NCI-H69 (cell line): ENCODE data around the gene ZNF804A.
"Not testable (repeated sequence)": the region's sequence is repeated elsewhere in the genome, so short reads cannot be mapped to it uniquely, and the experiment has no call there.

Experiments
- DNase-seq: peaks from one replicate; lab custom pipeline; 2025; lab: John Stamatoyannopoulos, UW

The ZNF804A gene

DNA sequence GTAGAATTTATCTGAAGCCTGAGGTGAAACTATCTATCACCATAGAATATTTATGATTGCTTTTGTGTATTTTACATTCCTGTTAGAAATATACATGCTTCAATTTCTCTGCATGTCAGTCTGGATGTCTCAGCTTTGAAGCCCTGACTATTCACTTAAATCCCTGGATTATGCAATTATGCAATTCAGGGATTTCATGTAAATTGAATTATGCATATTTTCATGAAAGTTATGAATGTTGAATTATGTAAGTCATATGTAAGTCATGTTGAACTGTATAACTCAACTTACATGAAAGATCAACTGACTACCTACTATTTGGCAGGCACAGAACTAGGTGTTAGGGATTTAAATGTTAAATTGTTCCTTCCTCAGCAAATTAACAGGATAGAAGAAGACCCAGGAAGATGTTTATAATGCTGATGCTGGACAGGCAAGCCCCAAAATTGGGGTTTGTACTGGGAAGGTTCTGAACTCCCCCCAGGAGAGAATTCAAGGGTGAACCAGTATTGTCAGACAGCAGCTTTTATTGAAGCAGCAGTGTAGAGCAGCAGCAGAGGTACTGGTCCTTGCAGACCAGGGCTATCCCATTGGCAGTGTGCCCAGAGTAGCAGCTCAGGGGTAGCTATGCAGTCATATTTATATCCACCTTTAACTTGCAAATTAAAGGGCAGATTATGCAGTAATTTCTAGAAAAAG is 236.5 kb downstream of the ZNF804A start:
- DNase-seq: no peak

DNA sequence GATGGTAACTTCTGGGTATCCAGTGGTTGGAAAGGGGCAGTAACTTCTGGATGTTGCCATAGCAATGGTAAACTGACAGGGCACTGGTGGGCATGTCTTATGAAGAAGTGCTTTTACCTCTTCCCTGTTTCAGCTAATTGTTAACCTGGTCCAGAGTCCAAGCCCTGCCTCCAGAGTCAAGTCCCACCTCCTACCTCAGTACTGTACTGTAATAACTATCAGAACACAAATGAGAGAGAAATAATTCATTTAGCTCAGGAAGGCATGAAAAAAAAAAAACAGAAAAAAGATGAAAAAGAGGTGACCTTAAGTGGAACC is 237.0 kb downstream of the ZNF804A start:
- DNase-seq: no peak

DNA sequence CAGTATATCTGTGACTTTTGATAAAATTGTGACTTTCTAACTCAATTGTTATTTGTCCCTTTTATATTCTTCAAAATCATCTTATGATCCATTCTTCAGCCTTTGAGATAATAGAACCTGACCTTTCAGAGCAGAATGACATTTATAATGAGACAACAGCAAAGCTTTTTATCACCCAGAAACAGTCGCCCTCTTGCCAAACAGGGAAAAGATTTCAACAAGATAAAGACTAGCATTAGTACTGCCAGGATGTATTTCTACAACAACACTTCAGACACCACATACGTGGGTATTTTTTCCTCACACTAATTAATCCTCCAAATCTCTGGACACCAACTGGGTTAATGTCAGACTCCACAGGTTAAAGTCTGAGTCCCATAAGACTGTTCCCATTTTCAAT is 249.0 kb downstream of the ZNF804A start:
- DNase-seq: no peak

DNA sequence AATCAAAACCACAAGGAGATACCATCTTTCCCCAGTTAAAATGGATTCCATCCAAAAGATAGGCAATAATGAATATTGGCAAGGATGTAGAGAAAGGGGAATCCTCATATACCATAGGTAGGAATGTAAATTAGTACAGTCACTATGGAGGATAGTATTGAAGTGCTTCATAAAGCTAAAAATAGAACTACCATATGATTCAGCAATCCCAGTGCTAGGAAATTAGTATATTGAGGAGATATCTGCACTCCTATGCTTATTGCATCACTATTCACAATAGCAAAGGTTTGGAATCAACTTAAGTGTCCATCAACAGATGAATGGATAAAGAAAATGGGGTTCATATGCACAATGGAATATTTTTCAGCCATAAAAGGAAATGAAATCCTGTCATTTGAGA is 251.2 kb downstream of the ZNF804A start:
- DNase-seq: no peak

DNA sequence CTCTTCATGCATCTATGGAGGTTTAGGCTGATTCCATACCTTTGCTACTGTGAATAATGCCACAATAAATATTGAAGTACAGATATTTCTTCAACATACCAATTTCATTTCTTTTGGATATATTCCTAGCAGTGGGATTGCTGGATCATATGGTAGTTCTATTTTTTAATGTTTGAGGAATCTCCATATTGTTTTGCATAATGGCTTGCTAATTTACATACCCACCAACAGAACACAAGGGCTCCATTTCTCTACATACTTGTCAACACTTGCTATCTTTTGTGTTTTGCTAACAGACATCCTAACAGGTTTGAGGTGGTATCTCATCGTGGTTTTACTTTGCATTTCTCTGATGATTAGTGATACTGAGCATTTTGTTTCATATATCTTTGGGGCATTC is 253.2 kb downstream of the ZNF804A start:
- DNase-seq: no peak

DNA sequence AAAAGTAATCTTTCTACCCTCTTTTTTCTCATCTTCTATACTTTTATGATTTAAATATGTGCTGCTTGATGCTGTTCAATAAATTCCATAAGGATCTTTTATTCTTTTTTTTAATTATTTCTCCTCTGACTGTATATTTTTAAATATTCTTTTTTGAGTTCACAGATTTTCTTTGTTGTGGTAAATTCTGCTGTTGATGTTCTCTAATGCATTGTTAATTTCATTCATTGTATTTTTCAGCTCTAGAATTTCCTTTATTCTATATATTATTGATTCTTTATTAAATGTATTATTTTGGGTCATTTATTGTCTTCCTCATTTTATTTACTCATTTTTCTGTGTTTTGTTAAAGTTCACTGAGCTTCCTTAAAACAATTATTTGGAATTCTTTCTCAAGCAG is 260.9 kb downstream of the ZNF804A start:
- DNase-seq: no peak

DNA sequence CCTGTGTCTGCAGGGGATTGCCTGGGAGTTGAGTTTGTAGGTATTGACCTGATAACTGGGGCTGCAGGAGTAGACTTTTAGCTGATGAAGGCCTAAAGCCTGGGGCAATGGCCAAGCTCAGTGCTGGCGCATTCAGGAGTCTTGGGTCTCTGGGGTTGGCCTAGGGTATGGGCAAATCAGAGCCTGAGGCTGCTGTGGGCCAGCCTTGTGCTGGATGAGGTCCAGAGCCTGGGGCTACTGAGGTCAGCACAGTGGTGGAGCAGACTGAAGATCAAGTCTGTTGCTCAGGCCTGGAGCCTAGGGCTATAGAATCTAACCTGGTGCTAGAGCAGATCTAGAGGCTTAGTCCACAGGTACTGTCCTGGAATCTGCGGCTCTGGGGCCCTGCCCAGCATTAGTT is 262.4 kb downstream of the ZNF804A start:
- DNase-seq: no peak

DNA sequence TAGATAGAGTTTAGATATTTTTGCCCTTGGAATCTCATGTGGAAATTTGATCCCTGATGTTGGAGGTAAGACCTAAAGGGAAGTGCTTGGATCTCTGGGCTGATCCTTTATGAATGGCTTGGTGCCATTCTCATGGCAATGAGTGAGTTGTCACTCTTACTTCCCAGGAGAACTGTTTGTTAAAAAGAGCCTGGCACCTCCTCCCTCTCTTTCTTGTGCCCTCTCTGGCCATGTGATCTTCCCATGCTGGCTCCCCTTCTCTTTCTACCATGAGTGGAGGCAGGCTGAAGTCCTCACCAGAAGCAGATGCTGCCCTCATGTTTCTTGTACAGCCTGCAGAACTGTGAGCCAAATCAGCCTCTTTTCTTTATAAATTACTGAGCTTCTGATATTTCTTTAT is 276.9 kb downstream of the ZNF804A start:
- no peak for DNase-seq

DNA sequence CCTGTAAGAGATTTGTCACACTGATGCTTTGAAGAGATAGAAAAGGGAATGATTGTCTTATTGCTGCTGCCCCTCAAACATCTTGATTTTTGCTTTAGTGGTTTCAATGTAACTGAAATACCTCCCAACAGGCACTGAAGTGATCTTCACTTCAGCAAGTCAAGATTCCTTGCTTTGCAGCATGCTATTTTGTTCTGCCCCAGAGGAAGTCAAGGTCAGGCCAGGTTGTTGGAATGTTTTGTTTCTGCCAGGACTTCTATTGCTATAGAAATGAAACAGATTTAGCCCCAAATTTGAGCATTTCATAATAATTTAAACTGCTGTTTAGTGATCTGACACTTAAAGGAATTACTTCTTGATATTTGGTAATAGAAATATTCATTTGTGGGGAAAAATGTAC is 277.6 kb downstream of the ZNF804A start:
- DNase-seq: no peak

DNA sequence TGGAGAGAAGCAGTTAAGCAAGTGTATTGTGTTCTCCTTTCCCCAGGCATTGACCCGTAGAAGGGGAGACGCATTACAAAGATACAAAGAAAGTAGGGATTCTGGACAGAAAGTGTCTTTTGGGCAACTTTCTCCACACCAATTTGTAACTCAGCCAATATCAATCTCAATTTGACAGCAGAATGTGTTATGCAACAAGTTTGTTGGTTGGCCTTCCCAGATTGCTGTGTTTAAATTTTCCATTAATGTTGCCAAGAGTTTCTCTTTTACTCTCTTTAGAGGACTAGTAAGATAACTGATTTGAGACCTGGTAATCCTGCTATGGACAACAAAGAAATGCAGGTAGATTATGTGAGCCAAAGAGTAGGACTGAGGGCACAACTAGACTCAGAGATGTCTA is 279.6 kb downstream of the ZNF804A start:
- DNase-seq: no peak

DNA sequence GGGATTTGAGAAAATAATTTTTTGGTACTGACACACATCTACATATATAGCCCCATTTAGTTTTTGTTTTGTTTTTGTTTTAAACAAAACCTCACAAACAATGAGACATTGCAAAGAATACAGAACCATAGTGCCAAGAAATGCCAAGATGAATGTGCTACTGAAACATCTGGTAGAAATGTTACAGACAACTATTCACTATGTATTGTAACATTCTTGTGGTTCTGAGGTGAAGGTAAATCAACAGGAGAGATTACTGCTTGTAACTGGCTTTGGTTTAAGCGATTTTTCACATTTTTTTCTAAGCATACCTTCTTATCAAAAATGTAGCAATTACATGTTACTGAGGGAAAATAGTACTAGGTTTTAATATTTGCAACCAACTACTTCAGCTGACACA is 281.3 kb downstream of the ZNF804A start:
- no peak for DNase-seq

DNA sequence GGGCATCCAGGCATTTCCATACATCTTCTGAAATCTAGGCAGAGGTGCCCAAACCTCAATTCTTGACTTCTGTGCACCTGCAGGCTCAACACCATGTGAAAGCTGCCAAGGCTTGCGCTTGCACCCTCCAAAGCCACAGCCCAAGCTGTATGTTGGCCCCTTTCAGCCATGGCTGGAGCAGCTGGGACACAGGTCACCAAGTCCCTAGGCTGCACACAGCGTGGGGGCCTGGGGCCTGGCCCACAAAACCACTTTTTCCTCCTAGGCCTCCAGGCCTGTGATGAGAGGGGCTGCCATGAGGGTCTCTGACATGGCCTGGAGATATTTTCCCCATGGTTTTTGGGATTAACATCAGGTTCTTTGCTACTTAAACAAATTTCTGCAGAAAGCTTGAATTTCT is 288.3 kb downstream of the ZNF804A start:
- not testable (repeated sequence) for DNase-seq

DNA sequence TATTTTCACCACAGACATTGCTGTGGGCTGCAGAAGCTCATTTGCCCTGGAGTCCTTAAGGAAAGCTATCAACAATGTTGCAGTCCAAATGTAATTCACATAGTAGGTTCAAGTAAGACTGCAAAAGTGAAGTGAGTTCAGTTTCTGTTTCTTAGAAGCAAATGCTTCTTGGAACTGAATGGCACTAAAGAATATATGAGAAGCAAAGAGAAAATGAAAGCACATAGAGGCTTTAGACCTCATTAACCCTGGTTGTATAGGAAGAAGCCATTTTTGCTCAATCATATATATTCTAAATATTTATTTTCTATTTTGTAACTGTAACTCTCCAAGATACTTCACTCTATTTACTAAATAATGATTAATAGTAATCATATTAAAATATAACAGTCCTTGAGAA is 292.0 kb downstream of the ZNF804A start:
- no peak for DNase-seq

DNA sequence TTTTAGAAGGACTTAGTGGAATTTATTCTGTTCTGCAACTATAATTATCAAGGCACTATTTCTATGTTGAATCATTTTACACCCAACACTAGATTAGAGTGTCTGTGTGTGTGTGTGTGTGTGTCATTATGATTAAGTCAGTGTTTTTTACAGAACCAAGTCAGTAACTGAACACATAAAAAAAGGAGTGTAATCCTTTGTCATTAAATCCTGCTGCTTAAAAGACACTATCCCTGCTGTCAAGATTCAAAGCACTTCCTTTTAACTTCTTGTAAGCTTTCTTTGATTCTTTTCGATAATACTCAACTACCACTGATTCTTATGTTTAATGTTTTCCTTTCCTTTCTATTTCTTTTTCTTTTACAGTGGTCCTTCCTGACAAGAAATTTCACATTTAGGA is 306.7 kb downstream of the ZNF804A start:
- DNase-seq: no peak

DNA sequence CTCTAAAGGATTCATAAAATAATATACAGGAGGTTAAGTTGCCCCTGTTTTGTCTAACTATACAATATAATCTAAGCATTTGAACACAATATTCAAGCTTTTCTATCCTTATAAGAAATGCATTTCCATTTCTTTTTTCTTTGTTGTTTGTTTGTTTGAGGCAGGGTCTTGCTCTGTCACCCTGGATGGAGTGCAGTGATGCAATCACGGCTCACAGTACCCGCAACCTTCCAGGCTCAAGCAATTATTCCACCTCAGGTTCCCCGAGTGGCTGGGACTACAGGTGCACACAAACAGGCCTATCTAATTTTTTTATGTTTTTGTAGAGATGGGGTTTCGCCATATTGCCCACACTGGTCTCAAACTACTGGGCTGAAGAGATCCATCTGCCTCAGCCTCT is 307.8 kb downstream of the ZNF804A start:
- DNase-seq: no peak

DNA sequence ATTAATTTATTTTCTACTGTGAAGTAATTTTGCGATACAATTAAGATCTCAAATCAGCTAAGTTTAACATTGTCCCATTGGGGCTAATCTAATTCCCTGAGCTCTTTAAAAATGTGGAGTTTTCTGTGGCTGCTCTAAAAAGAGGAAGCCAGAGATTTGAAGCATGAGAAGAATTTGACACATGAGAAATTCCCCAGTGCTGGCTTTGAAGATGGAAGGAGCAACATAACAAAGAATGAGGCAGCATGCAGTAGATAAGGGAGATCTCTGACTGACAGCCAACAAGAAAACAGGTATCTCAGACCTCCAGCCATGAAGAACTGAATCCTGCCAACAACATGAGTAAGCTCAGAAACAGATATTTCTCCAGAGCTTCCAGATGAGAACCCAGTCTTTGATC is 308.4 kb downstream of the ZNF804A start:
- no peak for DNase-seq

DNA sequence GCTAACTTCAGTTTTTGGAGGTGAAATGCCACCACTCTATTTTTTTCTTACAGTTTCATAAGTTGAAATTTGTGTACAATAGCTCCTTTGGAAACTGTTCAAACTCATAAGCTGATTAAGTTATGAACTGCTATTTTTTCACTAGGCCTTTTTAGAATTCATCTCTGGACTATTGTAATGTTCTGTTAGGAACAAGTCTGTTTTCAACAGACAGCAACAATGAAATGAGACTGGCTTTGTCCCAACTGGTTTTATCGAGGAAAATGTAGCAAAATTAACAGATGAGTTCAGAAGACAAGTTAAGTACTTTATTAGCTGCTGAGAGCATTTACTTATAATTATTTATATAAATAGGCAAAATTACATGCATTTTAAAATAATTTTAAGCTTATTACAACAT is 310.6 kb downstream of the ZNF804A start:
- no peak for DNase-seq

DNA sequence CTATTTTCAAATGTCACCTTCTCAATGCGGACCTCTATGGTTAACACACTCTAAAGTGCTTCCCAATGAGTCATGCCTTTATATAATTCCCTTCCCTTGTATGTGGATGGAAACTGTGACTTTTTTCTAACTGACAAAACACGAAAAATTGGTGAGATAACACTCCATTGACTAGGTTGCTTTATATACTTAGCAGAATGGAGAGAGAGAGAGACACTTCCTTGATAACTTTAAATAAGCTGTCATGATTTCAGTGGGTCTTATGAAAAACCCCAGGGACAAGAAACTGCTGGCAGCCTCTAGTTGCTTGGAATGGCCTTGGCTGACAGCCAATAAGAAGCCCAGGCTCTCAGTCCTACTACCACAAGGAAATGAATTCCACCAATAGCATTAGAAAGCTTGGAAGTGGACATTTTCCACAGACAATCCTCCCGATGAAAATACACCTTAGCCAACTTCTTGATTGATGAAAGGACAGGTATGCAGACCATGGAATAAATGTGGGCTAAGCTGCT is 322.2 kb downstream of the ZNF804A start:
- DNase-seq: no peak

DNA sequence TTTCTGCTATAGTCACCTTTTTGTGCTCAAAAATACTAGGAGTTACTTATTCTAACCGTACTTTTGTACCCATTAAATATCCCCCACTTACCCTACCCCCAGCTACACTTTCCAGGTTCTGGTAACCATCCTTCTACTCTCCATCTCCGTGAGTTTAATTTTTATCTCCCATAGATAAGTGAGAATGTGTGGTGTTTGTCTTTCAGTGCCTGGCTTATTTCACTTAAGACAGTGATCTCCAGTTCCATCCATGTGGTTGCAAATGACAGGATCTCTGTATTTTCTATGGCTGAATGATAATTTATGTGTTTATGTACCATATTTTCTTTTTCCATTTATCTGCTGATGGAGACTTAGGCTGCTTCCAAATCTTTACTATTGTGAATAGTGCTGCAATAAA is 323.3 kb downstream of the ZNF804A start:
- DNase-seq: no peak

DNA sequence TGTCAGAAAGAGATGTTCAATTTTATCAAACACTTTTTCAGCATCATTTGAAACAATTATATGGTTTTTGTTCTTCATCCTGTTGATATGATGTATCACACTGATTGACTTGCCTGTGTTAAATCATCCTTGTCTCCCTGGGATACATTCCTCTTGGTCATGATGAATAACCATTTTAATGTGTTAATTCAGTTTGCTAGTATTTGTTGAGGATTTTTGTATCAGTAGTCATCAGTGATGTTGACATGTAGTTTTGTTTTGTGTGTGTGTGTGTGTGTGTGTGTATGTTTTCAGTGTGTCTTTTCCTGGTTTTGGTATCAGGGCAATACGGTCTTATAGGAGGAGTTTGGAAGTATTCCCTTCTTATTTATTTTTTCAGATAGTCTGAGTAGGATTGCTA is 325.4 kb downstream of the ZNF804A start:
- DNase-seq: no peak

DNA sequence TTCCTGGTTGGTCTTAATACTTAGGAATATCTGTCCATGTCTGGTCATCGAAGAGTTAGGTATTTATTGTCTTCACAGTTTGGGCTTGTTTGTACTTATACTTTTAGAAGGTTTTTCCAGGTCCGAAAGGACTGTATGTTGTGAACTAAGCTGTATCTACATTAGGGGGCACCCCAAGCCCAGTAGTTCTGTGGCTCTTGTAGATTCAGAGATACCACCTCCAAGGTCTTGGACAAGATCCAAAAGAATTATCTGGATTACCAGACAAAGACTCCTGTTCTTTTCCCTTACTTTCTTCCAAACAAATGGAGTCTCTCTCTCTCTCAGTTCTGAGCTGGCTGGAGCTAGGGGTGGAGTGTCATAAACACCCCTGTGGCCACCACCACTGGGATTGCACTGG is 328.7 kb downstream of the ZNF804A start:
- no peak for DNase-seq

DNA sequence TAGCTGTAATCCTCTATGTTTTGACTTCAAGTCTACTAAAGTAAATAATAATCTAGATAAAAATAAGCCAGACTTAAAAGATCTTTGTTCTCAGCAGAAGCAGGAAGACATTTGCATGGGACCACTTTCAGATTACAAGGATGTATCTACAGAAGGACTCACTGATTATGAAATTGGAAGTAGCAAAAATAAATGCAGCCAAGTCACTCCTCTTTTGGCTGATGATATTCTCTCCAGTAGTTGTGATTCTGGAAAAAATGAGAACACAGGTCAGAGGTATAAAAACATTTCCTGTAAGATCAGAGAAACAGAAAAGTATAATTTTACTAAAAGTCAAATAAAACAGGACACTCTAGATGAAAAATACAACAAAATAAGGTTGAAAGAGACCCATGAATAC is 338.4 kb downstream of the ZNF804A start:
- no peak for DNase-seq

DNA sequence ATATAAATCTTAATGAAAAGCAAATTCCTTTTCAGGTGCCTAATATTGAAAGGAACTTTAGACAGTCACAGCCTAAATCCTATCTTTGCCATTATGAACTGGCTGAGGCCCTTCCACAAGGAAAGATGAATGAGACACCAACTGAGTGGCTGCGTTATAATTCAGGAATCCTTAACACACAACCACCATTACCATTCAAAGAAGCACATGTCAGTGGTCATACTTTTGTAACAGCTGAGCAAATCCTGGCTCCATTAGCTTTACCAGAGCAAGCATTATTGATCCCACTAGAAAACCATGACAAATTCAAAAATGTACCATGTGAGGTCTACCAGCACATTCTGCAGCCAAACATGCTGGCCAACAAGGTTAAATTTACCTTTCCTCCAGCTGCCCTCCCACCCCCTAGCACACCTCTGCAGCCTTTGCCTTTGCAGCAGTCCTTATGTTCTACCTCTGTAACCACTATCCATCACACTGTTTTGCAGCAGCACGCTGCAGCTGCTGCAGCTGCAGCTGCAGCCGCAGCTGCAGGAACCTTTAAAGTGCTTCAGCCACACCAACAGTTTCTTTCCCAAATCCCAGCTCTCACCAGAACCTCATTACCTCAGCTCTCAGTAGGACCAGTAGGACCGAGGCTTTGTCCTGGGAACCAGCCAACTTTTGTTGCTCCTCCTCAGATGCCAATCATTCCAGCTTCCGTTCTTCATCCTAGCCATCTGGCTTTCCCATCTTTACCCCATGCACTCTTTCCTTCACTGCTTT is 340.1 kb downstream of the ZNF804A start:
- DNase-seq: no peak

DNA sequence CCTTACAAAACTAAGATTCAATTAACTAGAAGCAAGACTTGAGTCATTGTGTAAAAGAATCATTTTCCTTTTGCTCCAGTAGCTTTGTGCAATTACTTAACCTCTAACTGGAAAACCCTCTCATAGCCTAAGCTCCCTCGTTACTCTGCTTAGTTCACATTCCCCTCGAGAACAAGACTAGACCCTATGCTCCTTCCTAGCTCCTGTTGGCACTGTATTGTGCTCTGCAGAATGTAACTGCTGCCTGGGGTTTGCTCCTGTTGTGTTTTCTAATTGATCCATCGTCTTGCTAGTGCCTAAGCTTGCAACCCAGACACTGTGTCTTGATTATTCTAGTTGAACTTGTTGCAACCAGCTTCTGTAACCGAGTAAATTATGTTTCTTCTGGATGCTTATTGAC is 347.0 kb downstream of the ZNF804A start:
- DNase-seq: no peak
